GM12873 (cell line): Measurements from ENCODE around the gene SORCS2.

Experiments used
- CTCF ChIP-seq: IDR thresholded peaks from 2 replicates; pipeline ENCODE4 v1.5.1; 2012; ENCODE audit warnings: low read depth, mild to moderate bottlenecking, moderate library complexity, low read length, control low read depth; ENCODE audit not compliant: insufficient read depth; ENCODE audit errors: missing control alignments

Gene SORCS2

GRCh38 chr4:7367406-7367805 lies 175.1 kb downstream of the SORCS2 start:
- no peak for TF ChIP-seq CTCF

GRCh38 chr4:7367864-7368277 lies 175.5 kb downstream of the SORCS2 start:
- no peak for TF ChIP-seq CTCF

GRCh38 chr4:7368296-7368695 lies 176.0 kb downstream of the SORCS2 start:
- no peak for TF ChIP-seq CTCF

GRCh38 chr4:7369511-7369910 lies 177.2 kb downstream of the SORCS2 start:
- TF ChIP-seq CTCF: no peak

GRCh38 chr4:7370038-7370437 lies 177.7 kb downstream of the SORCS2 start:
- TF ChIP-seq CTCF: no peak

- no peak for TF ChIP-seq CTCF
Observed at GRCh38 chr4:7371210-7371941, 179.0 kb downstream of the SORCS2 start.

- TF ChIP-seq CTCF: no peak
Observed at GRCh38 chr4:7372673-7373072, 180.3 kb downstream of the SORCS2 start.
